HG02763 (cell line): Measurements from ENCODE around the gene FABP1.

Experiments
- ATAC-seq: cut with Tn5 transposase; IDR thresholded peaks from one replicate; pipeline ENCODE4 v1.9.1; 2021; ENCODE audit warnings: mild to moderate bottlenecking, moderate library complexity; ENCODE audit not compliant: unreplicated experiment

Gene FABP1

DNA sequence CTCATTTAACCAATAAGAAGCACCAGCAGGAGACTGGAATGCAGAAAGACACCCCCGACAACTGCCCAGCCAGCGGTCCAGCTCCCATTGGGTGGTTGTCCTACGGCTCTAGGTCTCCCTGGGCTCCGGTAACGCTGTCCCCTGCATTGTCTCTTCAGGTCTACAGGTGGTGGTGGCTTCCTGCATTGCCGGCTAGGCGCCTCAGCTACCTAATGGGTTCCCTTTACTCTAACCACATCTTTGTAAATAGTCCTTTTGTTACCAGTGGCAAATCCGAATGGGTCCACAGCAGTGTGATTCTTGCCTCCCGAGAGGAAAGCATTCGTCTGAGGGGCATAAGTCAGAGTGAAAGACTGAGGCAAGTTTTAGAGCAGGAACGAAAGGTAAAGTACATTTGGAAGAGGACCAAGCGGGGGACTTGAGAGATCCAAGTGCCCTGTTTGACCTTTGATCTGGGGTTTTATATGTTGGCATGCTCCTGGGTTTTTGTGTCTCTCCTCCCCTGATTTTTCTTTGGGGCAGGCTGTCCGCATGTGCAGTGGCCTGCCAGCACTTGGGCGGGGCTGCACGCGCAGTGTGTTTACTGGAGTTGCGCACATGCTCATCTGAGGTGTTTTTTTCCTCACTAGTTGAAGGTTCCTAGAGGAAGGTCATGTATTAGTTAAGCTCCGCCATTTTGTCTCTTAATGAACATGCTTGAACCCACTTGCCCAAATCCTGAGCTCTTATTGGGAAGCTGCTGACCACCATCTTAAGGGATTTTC, 11.0 kb downstream of the FABP1 start:
- ATAC-seq, result no peak

- ATAC-seq, result no peak
These were observed 11.9 kb downstream of the FABP1 start for GRCh38 chr2:88115825-88116518.

- ATAC-seq, result no peak
These were observed 13.0 kb downstream of the FABP1 start for GRCh38 chr2:88114889-88115288.

DNA sequence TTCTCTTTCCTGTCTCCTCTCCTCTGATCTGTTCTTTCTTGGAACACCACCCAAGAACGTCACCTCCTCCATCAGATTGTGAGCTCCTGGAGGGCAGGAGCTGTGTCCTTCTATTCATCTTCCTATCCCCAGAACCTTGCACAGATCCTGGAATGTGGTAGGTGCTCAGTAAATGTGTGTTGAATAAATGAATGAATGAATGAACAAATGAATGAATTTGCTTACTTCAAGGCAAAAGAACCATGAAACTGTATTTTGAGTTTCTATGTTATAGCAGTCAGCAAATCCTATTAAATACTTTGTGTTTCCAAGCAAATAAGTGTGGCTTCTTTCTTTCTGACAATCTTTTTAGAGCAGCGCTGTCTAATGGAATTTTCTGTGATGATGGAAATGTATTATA, 14.8 kb downstream of the FABP1 start:
- no peak for ATAC-seq

DNA sequence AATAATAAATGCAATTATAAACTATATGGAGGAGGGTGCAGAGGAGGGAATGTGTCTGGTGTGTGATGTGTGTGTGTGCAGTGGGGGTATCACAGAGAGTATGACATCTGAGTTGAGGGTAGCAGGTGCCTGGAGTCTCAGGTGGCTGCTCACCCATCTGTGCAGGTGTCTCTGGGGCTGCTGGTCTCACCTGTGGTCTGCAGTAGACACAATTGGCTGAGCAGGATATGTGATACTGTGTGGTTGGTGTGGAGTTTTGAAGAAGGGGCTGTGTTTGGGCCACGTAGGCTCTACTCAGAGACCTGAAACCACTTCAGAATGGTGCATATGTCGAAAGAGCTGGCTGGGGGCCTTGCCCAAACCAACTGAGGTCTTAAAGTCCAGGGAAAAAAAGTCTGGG, 17.0 kb downstream of the FABP1 start:
- ATAC-seq, result no peak

DNA sequence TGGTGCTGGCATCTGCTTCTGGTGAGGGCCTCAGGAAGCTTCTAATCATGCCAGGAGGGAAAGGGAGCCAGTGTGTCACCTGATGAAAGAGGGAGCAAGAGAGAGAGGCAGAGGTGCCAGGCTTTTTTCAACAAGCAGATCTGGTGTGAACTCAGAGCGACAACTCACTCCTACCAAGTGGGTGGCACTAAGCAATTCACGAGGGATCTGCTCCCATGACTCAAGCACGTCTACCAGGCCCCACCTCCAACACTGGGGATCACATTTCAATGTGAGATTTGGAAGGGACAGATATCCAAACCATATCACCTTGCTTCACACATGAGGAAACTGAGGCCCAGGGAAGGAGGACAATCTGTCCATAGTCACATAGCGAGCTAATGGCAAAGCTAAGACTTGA, 19.1 kb downstream of the FABP1 start:
- ATAC-seq, result no peak

GRCh38 chr2:88100489-88100858, 27.4 kb downstream of the FABP1 start:
- ATAC-seq, result no peak

DNA sequence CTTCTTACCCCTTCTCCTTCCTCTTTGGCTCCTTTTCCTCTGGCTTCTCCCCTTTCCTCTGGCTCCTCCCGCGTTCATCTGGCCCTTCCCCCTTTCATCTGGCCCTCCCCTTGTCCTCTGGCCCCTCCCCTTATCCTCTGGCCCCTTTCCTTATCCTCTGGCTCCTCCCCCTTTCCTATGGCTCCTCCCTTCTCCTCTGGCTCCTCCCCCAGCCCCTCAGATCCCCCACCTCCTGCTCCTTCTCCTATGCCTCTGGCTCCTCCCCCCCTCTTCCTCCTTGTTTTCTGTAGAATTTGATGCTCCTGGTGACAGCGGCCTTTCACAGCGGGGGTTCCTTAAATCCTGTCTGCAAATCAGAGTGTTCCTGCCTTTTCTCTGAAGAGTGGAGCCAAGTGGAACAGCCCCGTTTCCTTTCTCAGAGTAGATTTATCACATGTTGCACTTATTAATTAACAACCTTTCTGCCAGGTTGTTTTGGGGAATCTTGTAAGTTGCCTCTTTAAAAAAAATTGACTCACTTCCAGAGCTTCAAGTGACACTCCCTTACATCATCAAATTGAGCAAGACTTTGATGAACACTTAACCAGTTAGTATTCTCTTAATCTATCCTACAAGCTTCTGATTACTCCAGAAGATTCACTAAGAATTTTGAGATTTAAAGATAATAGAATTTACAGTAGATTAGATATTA, 27.9 kb downstream of the FABP1 start:
- ATAC-seq, result no peak

DNA sequence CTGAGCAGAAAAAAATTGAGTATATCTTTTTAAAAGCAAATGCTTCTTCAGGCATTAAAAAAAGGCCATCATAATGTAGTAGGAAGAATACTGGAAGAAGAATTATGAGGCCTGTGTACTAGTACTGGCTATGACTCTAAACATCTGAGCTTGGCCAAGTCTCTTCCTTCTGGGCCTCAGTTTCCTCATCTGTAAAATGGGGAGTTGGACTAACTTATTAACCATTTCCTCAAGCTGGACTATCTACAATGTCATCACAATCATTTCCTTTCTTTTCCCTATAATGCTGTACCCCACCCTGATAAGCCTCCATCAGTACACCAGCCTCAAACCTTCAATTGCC, 29.3 kb downstream of the FABP1 start:
- no peak for ATAC-seq

DNA sequence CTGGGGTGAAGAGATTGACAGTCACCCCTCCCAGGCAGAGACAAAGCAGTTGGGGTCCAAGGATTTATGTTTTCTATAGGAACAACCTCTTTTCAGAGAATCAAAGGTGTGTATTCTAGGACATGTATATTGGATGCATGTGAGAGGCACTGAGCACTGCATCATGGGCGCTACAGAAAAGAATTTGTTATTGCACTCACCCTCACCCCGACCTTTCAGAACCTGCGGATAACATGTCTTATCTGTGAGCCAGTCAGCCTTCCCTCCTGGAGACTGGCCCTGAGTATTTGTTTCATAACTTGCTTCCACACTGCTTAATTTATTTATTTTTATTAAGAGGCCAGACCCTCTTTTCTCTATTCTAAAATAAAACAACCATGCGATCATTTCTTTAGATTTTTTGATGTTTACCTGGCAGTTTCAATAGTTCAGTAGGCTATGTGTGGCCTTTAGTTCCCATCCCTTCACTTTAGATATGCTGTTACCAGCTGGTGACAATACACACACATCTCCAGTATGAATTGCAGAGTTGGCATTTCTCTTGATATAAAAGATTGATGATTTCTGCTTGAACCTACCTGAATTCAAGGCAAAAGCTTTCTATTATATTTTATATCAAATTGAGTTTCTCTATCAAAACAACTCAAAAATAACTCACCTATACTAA, 29.8 kb downstream of the FABP1 start:
- ATAC-seq, result no peak

GRCh38 chr2:88097192-88097591, 30.7 kb downstream of the FABP1 start:
- ATAC-seq, result no peak

- no peak for ATAC-seq
These were observed 31.2 kb downstream of the FABP1 start for GRCh38 chr2:88096708-88097107.

GRCh38 chr2:88095022-88095421, 32.8 kb downstream of the FABP1 start:
- no peak for ATAC-seq

GRCh38 chr2:88092773-88093172, 35.1 kb downstream of the FABP1 start:
- ATAC-seq, result no peak

DNA sequence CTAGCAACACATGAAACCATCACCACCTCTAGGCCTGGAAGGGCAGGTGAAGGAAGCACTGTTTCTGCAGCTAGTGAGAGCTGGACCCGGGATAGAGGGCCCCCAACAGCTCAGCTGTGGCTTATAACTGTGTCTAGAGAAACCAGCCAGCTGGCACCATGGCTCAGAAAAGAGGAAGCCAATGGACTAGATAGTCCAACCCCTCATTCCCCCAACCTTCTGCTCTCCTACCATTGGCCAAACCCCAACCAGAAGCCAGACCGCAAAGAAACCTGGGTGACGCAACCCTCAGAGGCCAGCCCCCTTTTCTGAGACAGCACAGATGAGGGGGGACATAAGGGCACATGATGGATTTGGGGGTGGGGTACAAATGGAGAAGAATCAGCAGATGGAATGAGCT, 35.9 kb downstream of the FABP1 start:
- ATAC-seq, result no peak

DNA sequence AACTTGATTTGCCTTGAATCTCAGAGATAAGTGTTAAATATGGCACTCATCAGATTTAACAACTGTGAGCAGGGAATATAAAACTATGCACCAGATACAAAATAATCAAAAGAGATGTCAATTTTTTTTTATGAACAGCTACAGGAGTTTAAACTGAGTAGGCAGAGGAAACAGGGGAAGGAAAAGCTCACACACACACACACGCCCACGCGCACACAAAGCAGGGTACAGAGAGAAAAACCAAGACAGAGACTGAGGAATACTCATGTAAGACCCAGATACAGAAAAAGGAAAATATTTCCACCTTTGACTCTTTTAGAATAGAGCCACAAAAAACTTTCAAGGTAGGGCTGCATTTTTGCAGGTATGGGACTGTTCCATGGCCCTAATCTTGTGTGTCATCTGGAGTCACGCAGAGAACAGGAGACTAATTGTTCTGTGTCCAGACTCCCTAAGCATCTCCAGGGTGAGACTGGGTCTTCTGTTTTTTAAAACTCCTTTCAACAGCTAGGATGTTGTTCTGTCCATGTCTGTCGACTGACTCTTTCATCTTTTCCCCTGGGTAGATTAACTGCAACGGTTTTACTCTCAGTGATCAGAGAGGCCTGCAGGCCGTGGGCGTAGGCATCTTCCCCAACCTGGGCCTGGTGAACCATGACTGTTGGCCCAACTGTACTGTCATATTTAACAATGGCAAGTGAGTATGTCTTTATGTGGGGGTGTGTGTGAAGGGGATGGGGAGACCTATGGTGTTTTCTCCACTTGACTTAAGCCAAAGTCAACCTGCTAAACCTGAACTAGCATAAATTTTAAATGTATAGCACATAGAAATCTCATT, 37.2 kb downstream of the FABP1 start:
- no peak for ATAC-seq

DNA sequence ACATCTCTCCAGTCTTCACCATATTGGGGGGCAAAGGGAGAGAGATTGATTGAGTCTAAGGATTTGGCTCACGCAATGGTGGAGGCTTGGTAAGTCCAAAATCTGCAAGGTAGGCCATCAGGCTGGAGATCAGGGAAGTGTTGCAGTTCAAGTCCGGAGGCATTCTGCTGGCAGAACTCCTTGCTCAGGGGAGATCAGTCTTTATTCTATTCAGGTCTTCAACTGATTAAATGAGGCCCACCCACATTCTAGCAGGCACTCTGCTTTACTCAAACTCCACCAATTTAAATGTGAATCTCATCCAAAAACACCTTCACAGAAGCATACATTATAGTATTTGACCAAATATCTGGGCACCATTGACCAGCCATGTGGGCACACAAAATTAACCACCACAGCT, 38.9 kb downstream of the FABP1 start:
- no peak for ATAC-seq

DNA sequence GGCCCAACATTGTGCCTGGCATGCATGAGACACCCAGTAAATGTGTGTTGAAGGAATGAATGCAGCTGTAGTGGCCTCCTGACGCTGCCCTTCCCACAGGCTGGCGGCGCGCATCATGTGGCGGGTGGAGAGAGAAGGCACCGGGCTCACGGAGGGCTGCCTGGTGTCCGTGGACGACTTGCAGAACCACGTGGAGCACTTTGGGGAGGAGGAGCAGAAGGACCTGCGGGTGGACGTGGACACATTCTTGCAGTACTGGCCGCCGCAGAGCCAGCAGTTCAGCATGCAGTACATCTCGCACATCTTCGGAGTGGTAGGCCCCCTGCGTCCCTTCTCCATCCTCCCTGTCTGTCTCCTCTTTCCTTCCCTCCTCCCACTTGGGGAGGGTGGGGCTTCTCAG, 40.1 kb downstream of the FABP1 start:
- ATAC-seq, result no peak

DNA sequence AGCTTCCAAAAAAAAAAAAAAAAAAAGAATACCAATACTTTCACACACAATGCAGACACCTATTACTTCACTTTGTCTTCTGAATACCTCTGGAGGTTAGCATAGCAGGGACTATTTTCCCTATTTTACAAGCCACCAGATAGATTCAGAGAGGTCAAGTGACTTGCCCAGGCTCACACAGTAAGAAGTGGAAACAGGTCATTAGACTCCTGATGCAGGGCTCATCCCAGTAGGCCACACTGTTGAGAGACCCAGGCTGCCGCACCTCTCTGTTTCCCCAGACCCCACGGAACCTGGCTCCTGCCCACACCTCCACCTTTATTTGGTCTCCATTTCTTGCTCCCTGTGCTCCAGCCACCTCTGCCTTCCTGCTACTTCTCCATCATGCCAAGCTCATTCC, 40.8 kb downstream of the FABP1 start:
- ATAC-seq, result no peak

- ATAC-seq, result no peak
These were observed 41.5 kb downstream of the FABP1 start for GRCh38 chr2:88086401-88086800.

DNA sequence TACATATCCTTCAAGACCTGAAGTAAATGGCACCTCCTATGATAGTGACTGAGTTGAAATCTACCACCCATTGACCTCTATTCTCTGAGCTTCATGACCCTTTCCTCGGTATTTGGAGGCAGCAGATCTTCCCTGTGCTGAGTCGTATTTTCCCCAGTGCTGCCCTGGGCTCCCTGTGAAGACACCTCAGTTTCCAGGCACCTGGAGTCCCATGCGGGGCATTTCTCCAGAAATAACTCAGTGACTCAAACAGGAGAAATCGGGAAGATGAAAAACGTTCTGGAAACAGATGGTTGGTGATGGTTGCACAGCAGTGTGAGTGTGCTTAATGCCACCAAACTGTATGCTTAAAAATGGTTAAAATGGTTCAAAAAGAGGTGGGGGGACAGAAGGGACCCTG, 42.3 kb downstream of the FABP1 start:
- no peak for ATAC-seq
